GM20000 (cell line): ENCODE measurements around the gene VSTM4.

Experiments used
- DNase-seq: peaks from one replicate; pipeline ENCODE4 v3.0.0; 2012; ENCODE audit warnings: low spot score
- CTCF ChIP-seq: IDR thresholded peaks from 2 replicates; pipeline ENCODE4 v1.5.1; 2012; ENCODE audit warnings: mild to moderate bottlenecking, control low read depth; ENCODE audit errors: extremely low read depth, missing control alignments

VSTM4 gene

DNA sequence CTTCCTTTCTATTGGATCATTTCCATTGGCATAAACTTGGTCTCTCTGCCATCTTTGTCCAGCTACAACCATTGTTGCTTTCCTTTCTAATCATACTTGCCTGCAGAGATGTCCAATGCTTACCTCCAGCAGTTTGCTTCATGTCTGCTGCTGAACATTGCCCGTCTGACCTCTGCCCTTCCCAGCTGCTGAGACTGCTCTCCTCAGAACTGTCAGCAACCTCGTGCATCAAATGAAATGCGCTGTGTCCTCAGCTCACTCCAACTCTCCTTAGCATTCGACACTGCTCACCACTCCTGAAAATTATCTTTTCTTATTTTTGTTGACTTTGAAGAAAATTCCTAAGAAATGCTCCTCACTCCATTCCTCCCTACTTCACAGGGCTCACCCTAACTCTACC lies 13.5 kb upstream of the VSTM4 start:
- no peak for DNase-seq
- no peak for TF ChIP-seq CTCF

GRCh38 chr10:49123981-49124950 lies 8.9 kb upstream of the VSTM4 start:
- no peak for DNase-seq

GRCh38 chr10:49120911-49121310 lies 5.6 kb upstream of the VSTM4 start:
- DNase-seq = no peak
- no peak for TF ChIP-seq CTCF

More at GRCh38 chr10:49123981-49124950, 8.9 kb upstream of the VSTM4 start:
- TF ChIP-seq CTCF = no peak

GRCh38 chr10:49119746-49120145 lies 4.4 kb upstream of the VSTM4 start:
- DNase-seq = no peak
- TF ChIP-seq CTCF = no peak

DNA sequence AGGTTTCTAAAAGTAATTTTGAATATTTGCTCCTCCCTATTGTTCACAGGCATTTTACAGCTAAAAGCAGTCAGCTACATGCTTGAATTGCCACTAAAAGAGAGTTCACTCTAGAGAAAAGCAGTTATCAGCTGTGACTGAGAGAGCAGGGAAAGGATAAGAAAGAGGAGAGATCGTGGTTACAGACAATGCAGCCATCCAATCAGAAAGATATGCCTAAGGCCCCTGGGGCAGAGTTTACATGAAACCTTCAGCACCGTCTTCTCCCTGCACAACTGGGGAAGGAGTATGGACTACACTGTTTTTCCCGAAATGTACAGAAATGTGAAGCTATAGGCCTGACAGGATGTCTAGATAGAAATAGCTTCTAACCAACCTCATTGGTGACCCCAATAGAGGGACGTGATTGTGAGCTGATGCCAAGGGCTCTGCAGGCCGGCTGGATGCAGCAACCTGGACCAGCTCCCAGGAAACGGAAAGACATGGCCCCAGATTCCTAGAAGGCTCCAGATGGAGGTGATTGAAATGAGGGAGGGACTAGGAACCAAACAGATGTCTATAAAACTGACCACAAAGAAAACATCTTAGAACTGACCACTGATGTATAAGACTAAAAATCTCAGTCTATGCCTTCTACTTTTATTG lies 3.2 kb upstream of the VSTM4 start:
- no peak for DNase-seq
- no peak for TF ChIP-seq CTCF

DNA sequence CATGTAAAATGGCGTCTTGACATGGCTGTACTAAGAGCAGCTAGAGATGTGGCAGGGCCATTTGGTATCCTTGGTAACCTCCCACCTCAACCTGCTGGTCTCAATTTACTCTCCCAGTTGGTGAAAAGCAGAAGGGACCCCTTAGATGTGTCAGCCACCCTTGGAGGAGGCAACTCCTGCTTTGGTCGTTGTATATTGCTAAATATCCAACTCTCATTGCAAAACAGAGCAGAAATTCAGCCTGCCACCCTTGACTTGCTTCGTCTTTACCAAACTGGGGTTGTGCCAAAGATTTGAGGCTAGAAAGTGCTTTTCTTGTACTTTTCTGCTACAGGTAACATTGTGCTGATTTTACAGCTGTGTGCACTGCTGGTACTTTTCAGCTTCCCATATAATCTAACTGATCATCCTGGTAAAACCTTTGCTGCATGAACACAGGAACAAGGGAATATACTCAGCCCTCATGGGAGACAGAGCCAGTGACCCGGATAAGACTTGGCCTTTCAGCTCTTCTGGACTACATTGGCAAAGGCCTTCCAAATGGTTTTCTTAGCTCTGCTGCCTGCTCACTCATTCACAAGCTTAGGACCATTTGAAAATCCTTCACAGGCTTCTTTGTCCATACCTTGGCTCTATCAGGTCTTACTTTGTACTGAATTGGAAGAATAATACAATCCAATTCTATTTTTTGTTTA lies 2.2 kb upstream of the VSTM4 start:
- no peak for TF ChIP-seq CTCF

More for the DNA sequence above, 2.2 kb upstream of the VSTM4 start:
- DNase-seq = no peak
